ENCODE results near the gene MACROD1.

Gene MACROD1

GRCh38 chr11:63993100-63993499, 172.8 kb downstream of the MACROD1 start:
- no peak for DNase-seq (ENCODE audit: low read depth)

GRCh38 chr11:63991558-63991957, 174.4 kb downstream of the MACROD1 start:
- TF ChIP-seq, protein P1, sequence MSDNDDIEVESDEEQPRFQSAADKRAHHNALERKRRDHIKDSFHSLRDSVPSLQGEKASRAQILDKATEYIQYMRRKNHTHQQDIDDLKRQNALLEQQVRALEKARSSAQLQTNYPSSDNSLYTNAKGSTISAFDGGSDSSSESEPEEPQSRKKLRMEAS (IDR thresholded peaks at IDR 0.05; ENCODE audit: low read depth, low read length), result no peak
- TF ChIP-seq, protein P2, sequence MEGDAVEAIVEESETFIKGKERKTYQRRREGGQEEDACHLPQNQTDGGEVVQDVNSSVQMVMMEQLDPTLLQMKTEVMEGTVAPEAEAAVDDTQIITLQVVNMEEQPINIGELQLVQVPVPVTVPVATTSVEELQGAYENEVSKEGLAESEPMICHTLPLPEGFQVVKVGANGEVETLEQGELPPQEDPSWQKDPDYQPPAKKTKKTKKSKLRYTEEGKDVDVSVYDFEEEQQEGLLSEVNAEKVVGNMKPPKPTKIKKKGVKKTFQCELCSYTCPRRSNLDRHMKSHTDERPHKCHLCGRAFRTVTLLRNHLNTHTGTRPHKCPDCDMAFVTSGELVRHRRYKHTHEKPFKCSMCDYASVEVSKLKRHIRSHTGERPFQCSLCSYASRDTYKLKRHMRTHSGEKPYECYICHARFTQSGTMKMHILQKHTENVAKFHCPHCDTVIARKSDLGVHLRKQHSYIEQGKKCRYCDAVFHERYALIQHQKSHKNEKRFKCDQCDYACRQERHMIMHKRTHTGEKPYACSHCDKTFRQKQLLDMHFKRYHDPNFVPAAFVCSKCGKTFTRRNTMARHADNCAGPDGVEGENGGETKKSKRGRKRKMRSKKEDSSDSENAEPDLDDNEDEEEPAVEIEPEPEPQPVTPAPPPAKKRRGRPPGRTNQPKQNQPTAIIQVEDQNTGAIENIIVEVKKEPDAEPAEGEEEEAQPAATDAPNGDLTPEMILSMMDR (IDR thresholded peaks at IDR 0.05; ENCODE audit: low read depth, low read length), result no peak
- TF ChIP-seq POLR2A (IDR thresholded peaks at IDR 0.05; ENCODE audit: extremely low read depth, insufficient read length), result no peak
- H3K4me3 ChIP-seq (ENCODE audit: low read depth, low read length), result no peak overlapping the region
- DNase-seq (ENCODE audit: low read depth), result no peak

More at GRCh38 chr11:63993100-63993499, 172.8 kb downstream of the MACROD1 start:
- TF ChIP-seq, protein P2 (IDR thresholded peaks at IDR 0.05; ENCODE audit: low read depth, low read length), result no peak
- TF ChIP-seq POLR2A (IDR thresholded peaks at IDR 0.05; ENCODE audit: extremely low read depth, insufficient read length), result no peak
- no peak for TF ChIP-seq MYC (IDR thresholded peaks at IDR 0.05; ENCODE audit: low read depth, low read length)
- H3K4me3 ChIP-seq (ENCODE audit: low read depth, low read length), result no peak overlapping the region

DNA sequence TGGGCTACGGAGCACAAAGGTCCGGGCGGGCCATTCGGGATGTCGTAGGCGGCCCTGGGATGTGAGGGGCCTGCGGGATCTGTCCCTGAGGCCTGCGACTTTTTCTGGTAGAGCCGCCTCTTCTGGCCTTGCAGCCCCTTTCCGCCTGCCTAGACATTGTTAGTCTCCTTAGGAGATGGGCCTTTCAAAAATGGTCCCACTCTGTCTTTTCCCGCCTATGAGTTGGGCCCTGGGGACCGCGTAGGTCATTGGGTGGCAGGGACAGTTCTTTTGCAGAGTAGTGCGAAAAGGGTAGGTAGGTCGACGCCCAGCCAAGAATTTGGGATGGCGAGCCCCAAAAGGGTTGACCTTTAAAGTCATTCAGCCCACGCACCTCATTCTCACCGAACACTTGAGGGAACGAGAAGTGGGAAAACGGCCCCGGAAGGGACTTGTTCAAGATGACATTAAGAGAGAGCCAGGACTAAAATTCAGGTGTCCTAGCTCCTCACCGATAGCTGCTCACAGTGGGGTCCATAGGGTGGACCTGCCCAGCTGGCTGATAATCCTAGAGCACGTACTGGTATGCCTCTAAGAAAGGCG, 178.9 kb downstream of the MACROD1 start:
- TF ChIP-seq POLR2A (IDR thresholded peaks at IDR 0.05; ENCODE audit: extremely low read depth, insufficient read length) (no peak), MYC (IDR thresholded peaks at IDR 0.05; ENCODE audit: low read depth, low read length) (no peak)
- TF ChIP-seq, protein P2 (IDR thresholded peaks at IDR 0.05; ENCODE audit: low read depth, low read length), result no peak
- TF ChIP-seq, protein P1 (IDR thresholded peaks at IDR 0.05; ENCODE audit: low read depth, low read length), result no peak
- no peak for DNase-seq (ENCODE audit: low read depth)
- peak overlapping the region; percentile 80 for H3K4me3 ChIP-seq (ENCODE audit: low read depth, low read length)

DNA sequence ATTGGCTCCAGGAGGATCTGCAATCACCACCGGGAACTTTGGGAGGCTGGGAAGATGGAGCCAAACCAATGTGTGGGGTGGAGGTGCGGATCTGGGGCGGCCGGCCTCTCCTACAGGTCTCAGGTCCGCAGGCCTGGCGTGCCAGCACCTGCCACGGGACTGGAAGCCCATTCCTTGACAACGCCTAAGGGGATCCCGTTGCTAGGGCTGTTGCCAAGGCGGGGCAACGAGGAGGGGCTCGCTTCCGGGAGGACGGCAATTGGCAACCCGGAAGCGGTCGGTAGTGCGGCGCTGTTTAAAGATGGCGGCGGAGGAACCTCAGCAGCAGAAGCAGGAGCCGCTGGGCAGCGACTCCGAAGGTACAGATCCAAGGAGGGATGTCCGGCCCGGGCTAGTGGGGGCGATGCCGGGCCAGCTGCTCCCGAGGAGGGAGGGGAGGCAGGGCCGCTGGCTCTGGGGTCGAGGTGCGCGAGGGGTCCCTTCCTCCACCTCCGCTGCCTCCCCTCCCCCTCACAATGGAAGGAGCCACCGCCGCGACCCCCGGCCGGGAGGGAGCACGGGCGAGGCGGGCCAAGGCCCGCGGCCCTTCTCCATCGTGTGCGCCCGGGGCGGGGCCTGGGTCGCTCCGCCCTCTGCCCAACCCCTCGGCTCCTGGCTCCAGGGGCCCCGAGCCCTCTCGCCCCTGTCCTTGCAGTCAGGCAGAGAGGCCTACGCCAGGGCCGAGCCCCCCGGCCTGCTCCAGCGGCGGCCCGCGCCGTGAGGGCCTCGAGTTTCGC, 179.6 kb downstream of the MACROD1 start, which contains the start of gene OTUB1:
Gene OTUB1 (plus strand): TSS at position 283 of the 776 bp plus-strand sequence. CDS start 19 bp downstream, at position 302.
- H3K4me3 ChIP-seq (ENCODE audit: low read depth, low read length), result peak within 1 kb of the TSS; percentile 80
- TF ChIP-seq, protein P2 (IDR thresholded peaks at IDR 0.05; ENCODE audit: low read depth, low read length), result no peak
- TF ChIP-seq, protein P1 (IDR thresholded peaks at IDR 0.05; ENCODE audit: low read depth, low read length), result peak; percentile 64
- TF ChIP-seq POLR2A (IDR thresholded peaks at IDR 0.05; ENCODE audit: extremely low read depth, insufficient read length) (peak; percentile 84), MYC (IDR thresholded peaks at IDR 0.05; ENCODE audit: low read depth, low read length) (peak; percentile 66)
- DNase-seq (ENCODE audit: low read depth), result peak; percentile 93

- H3K4me3 ChIP-seq (ENCODE audit: low read depth, low read length), result peak overlapping the region; percentile 80
- TF ChIP-seq, protein P1 (IDR thresholded peaks at IDR 0.05; ENCODE audit: low read depth, low read length), result 0 out of 2 replicates have a peak, but pooled peaks have one; percentile 26
- no peak for TF ChIP-seq POLR2A (IDR thresholded peaks at IDR 0.05; ENCODE audit: extremely low read depth, insufficient read length)
- TF ChIP-seq MYC (IDR thresholded peaks at IDR 0.05; ENCODE audit: low read depth, low read length), result peak; percentile 45; the same call in 1 of the 2 replicates
- TF ChIP-seq, protein P2 (IDR thresholded peaks at IDR 0.05; ENCODE audit: low read depth, low read length), result no peak
- DNase-seq (ENCODE audit: low read depth), result peak; percentile 73
Measured at GRCh38 chr11:63985812-63986155, 180.1 kb downstream of the MACROD1 start.
